PC-3 (cell line): ENCODE results near the gene COL4A1. TPM values are rescaled to one million over a fixed set of nuclear protein-coding genes. Genes with fewer than 3 reads are reported as not detected.

Experiments
- ATAC-seq: fragments of 200-7000 bp; cut with Tn5 transposase; 2 replicates; pipeline ENCODE4 v1.9.1; 2020; ENCODE audit warnings: mild to moderate bottlenecking, moderate library complexity
- BruUV-seq: library from RNA; stranded (reverse); fragments of 400-500 nt; replicated peaks from 2 replicates; lab custom pipeline; 2021; lab: Mats Ljungman, UMichigan
- CTCF ChIA-PET: fragments of 300-600 bp; sonication (Branson Sonifier 250); formaldehyde crosslinking; loops from one replicate; lab custom pipeline; 2022; ENCODE audit warnings: antibody characterized with exemption; lab: Charles Lee
- POLR2A ChIA-PET: fragments of 300-600 bp; sonication (Branson Sonifier 250); formaldehyde crosslinking; loops from one replicate; lab custom pipeline; 2022; ENCODE audit warnings: antibody characterized with exemption; ENCODE audit not compliant: unreplicated experiment; lab: Charles Lee
- DNase-seq: peaks from one replicate; pipeline ENCODE4 v3.0.0-alpha.2; 2015
- H2AFZ ChIP-seq: fragments of 300-600 bp; sonication (generic); 2 replicates; pipeline ENCODE4 v1.6.0; 2016; ENCODE audit warnings: antibody characterized with exemption, low read length
- H3F3A ChIP-seq: fragments of 300-600 bp; sonication (generic); one replicate; pipeline ENCODE4 v1.6.0; 2017; ENCODE audit warnings: antibody characterized with exemption, low read length, control low read depth, mild to moderate bottlenecking; ENCODE audit not compliant: unreplicated experiment
- H3K27ac ChIP-seq: fragments of 300-600 bp; sonication (generic); 2 replicates; pipeline ENCODE4 v1.5.1; 2016; ENCODE audit warnings: mild to moderate bottlenecking, low read length
- H3K27me3 ChIP-seq: fragments of 300-600 bp; sonication (generic); 2 replicates; pipeline ENCODE4 v1.6.1; 2016; ENCODE audit warnings: low read length, mixed read lengths
- H3K36me3 ChIP-seq: fragments of 300-600 bp; sonication (generic); 2 replicates; pipeline ENCODE4 v1.6.1; 2016; ENCODE audit warnings: low read depth, mixed run types, low read length, mixed read lengths
- H3K4me1 ChIP-seq: fragments of 300-600 bp; sonication (generic); 2 replicates; pipeline ENCODE4 v1.5.1; 2016; ENCODE audit warnings: low read length; ENCODE audit not compliant: insufficient read depth
- H3K4me2 ChIP-seq: fragments of 300-600 bp; sonication (generic); 2 replicates; pipeline ENCODE4 v1.6.0; 2016; ENCODE audit warnings: low read length
- H3K4me3 ChIP-seq: fragments of 300-600 bp; sonication (generic); 2 replicates; pipeline ENCODE4 v1.5.1; 2016; ENCODE audit warnings: mild to moderate bottlenecking, low read length, mixed read lengths
- H3K79me2 ChIP-seq: fragments of 300-600 bp; sonication (generic); 2 replicates; pipeline ENCODE4 v1.6.1; 2017; ENCODE audit warnings: low read length, mixed read lengths
- H3K9ac ChIP-seq: fragments of 300-600 bp; sonication (generic); 2 replicates; pipeline ENCODE4 v1.6.0; 2016; ENCODE audit warnings: mild to moderate bottlenecking, low read length
- H3K9me2 ChIP-seq: fragments of 300-600 bp; sonication (generic); replicated peaks from 2 replicates; pipeline ENCODE4 v1.6.1; 2016; ENCODE audit warnings: mixed run types, low read length, mixed read lengths
- H3K9me3 ChIP-seq: fragments of 300-600 bp; sonication (generic); 2 replicates; pipeline ENCODE4 v1.6.1; 2016; ENCODE audit warnings: low read length, mixed read lengths
- H4K20me1 ChIP-seq: fragments of 300-600 bp; sonication (generic); 2 replicates; pipeline ENCODE4 v1.6.1; 2016; ENCODE audit warnings: low read length, mixed read lengths
- CTCF ChIP-seq: fragments of 300-600 bp; sonication (generic); conservative IDR thresholded peaks from 2 replicates; pipeline ENCODE4 v1.5.1; 2017; ENCODE audit warnings: antibody characterized with exemption, low read depth, mild to moderate bottlenecking, low read length
- EZH2 ChIP-seq: fragments of 300-600 bp; sonication (generic); IDR thresholded peaks from one replicate; pipeline ENCODE4 v1.6.1; 2017; ENCODE audit warnings: antibody characterized with exemption, mild to moderate bottlenecking, low read length; ENCODE audit not compliant: unreplicated experiment
- EZH2phosphoT487 ChIP-seq: fragments of 300-600 bp; sonication (generic); IDR thresholded peaks from 2 replicates; pipeline ENCODE4 v1.6.1; 2018; ENCODE audit warnings: mild to moderate bottlenecking, antibody characterized with exemption, low read length, borderline replicate concordance
- intact Hi-C: fragments of 100-400 bp; cut with micrococcal nuclease; formaldehyde crosslinking; loops from 2 replicates; pipeline ENCODE4 v1.9.0; 2023
- total RNA-seq: library from RNA; depleted of rRNA; stranded (reverse); fragments of >200 nt; gene quantifications from 2 replicates; pipeline ENCODE4 v1.2.3, GENCODE V29; 2014

The COL4A1 gene
- total RNA-seq, 1 experiment from 2014 or later: 48.7 TPM

GRCh38 chr13:110125157-110125556 lies 181.8 kb downstream of the COL4A1 start:
- ATAC-seq (no peak), DNase-seq (no peak)
- ChIA-PET CTCF (no interaction called here), POLR2A (no interaction called here)
- Histone ChIP-seq H3K4me3 (no peak overlapping the region), H3F3A (no peaks in the 10 kb centered on the region), H3K27ac (no peak overlapping the region), H3K9me2 (no peaks in the 10 kb centered on the region), H3K4me2 (no peak overlapping the region), H2AFZ (no peak overlapping the region), H3K9ac (no peak overlapping the region), H3K9me3 (no peaks in the 10 kb centered on the region), H3K36me3 (no peaks in the 10 kb centered on the region), H3K79me2 (no peaks in the 10 kb centered on the region), H3K27me3 (no peaks in the 10 kb centered on the region), H3K4me1 (peaks cover 44% of the 10 kb centered on the region), H4K20me1 (no peaks in the 10 kb centered on the region)
- TF ChIP-seq EZH2 (no peak), CTCF (no peak), EZH2phosphoT487 (no peak)
- BruUV-seq: no TSS peak
- intact Hi-C loops: loop anchor here (5.0 kb wide), 1 partner anchor 978 kb away; no protein-coding TSS in a partner anchor

- ChIA-PET CTCF (no interaction called here), POLR2A (no interaction called here)
- no peaks in the 10 kb centered on the region for H3K9me3 ChIP-seq
- ATAC-seq (no peak), DNase-seq (no peak)
- no peaks in the 10 kb centered on the region for H3K79me2 ChIP-seq
- H3K4me2 ChIP-seq: no peak overlapping the region
- TF ChIP-seq EZH2phosphoT487 (no peak), CTCF (no peak), EZH2 (no peak)
- no peak overlapping the region for H2AFZ ChIP-seq
- no peaks in the 10 kb centered on the region for H4K20me1 ChIP-seq
- H3K27me3 ChIP-seq: no peaks in the 10 kb centered on the region
- H3K9me2 ChIP-seq: no peaks in the 10 kb centered on the region
- H3K27ac ChIP-seq: no peak overlapping the region
- no peaks in the 10 kb centered on the region for H3K36me3 ChIP-seq
- no peaks in the 10 kb centered on the region for H3F3A ChIP-seq
- no peak overlapping the region for H3K4me3 ChIP-seq
- H3K4me1 ChIP-seq: peaks cover 45% of the 10 kb centered on the region
- intact Hi-C loops: no loop called here
- no TSS peak for BruUV-seq
- no peak overlapping the region for H3K9ac ChIP-seq
These were observed 182.6 kb downstream of the COL4A1 start for GRCh38 chr13:110124201-110124940.

GRCh38 chr13:110123041-110123809 lies 183.7 kb downstream of the COL4A1 start:
- TF ChIP-seq CTCF (no peak), EZH2phosphoT487 (no peak), EZH2 (no peak)
- no TSS peak for BruUV-seq
- H3K27ac ChIP-seq: no peak overlapping the region

More at GRCh38 chr13:110123041-110123809, 183.7 kb downstream of the COL4A1 start:
- H3K9me3 ChIP-seq: no peaks in the 10 kb centered on the region
- DNase-seq (no peak), ATAC-seq (no peak)
- ChIA-PET CTCF (no interaction called here), POLR2A (interaction anchor here (0.6 kb wide), 1 partner anchor 34 kb away, joined by 7 read pairs; no protein-coding TSS in a partner anchor)
- H3K36me3 ChIP-seq: no peaks in the 10 kb centered on the region
- H3K4me1 ChIP-seq: peaks cover 38% of the 10 kb centered on the region
- H3F3A ChIP-seq: no peaks in the 10 kb centered on the region
- intact Hi-C loops: no loop called here
- H3K4me3 ChIP-seq: no peak overlapping the region
- H2AFZ ChIP-seq: no peak overlapping the region
- H3K9me2 ChIP-seq: no peaks in the 10 kb centered on the region
- no peak overlapping the region for H3K4me2 ChIP-seq
- no peak overlapping the region for H3K9ac ChIP-seq
- H4K20me1 ChIP-seq: no peaks in the 10 kb centered on the region
- no peaks in the 10 kb centered on the region for H3K79me2 ChIP-seq
- no peaks in the 10 kb centered on the region for H3K27me3 ChIP-seq
